HEK293 (cell line): Measurements from ENCODE around the gene RNF40.

Experiments used
- HOXC10 ChIP-seq: sonication (generic); formaldehyde crosslinking; IDR thresholded peaks from 2 replicates; pipeline ENCODE4 v1.8.1; 2023; ENCODE audit warnings: mild to moderate bottlenecking, missing genetic modification reagents
- INSM2 ChIP-seq: fragments of 450-650 bp; formaldehyde crosslinking; IDR thresholded peaks from 2 replicates; pipeline ENCODE4 v1.5.1; 2016; ENCODE audit warnings: missing biosample characterization, missing genetic modification characterization
- MZF1 ChIP-seq: fragments of 450-650 bp; formaldehyde crosslinking; IDR thresholded peaks from 2 replicates; pipeline ENCODE4 v1.5.1; 2017; ENCODE audit warnings: missing biosample characterization, missing genetic modification characterization, borderline replicate concordance
- PRDM2 ChIP-seq: fragments of 450-650 bp; formaldehyde crosslinking; IDR thresholded peaks from 2 replicates; pipeline ENCODE4 v1.5.1; 2016; ENCODE audit warnings: missing biosample characterization, missing genetic modification characterization, borderline replicate concordance
- REST ChIP-seq: fragments of 450-650 bp; formaldehyde crosslinking; IDR thresholded peaks from 2 replicates; pipeline ENCODE4 v1.5.1; 2016; ENCODE audit warnings: missing biosample characterization, missing genetic modification characterization
- TCF7L2 ChIP-seq: IDR thresholded peaks from 2 replicates; pipeline ENCODE4 v1.6.1; 2011; ENCODE audit warnings: low read depth, mild to moderate bottlenecking, inconsistent platforms, low read length, moderate library complexity, borderline replicate concordance
- ZBTB48 ChIP-seq: fragments of 450-650 bp; formaldehyde crosslinking; IDR thresholded peaks from 2 replicates; pipeline ENCODE4 v1.5.1; 2016; ENCODE audit warnings: missing biosample characterization, missing genetic modification characterization
- ZEB2 ChIP-seq: fragments of 450-650 bp; formaldehyde crosslinking; IDR thresholded peaks from 2 replicates; pipeline ENCODE4 v1.5.1; 2016; ENCODE audit warnings: missing biosample characterization, missing genetic modification characterization
- ZFP37 ChIP-seq: fragments of 450-650 bp; formaldehyde crosslinking; IDR thresholded peaks from 2 replicates; pipeline ENCODE4 v1.5.1; 2016; ENCODE audit warnings: missing biosample characterization, missing genetic modification characterization
- ZNF138 ChIP-seq: fragments of 450-650 bp; formaldehyde crosslinking; IDR thresholded peaks from 2 replicates; pipeline ENCODE4 v1.5.1; 2016; ENCODE audit warnings: missing biosample characterization, missing genetic modification characterization, borderline replicate concordance
- ZNF239 ChIP-seq: fragments of 450-650 bp; formaldehyde crosslinking; IDR thresholded peaks from 2 replicates; pipeline ENCODE4 v1.5.1; 2016; ENCODE audit warnings: missing biosample characterization, missing genetic modification characterization
- ZNF280C ChIP-seq: fragments of 450-650 bp; formaldehyde crosslinking; IDR thresholded peaks from 2 replicates; pipeline ENCODE4 v1.5.1; 2016; ENCODE audit warnings: missing biosample characterization, missing genetic modification characterization
- ZNF324 ChIP-seq: fragments of 450-650 bp; formaldehyde crosslinking; IDR thresholded peaks from 2 replicates; pipeline ENCODE4 v1.5.1; 2016; ENCODE audit warnings: missing biosample characterization, missing genetic modification characterization
- ZNF354C ChIP-seq: fragments of 450-650 bp; formaldehyde crosslinking; IDR thresholded peaks from 2 replicates; pipeline ENCODE4 v1.5.1; 2016; ENCODE audit warnings: missing biosample characterization, missing genetic modification characterization, low read depth, borderline replicate concordance
- ZNF362 ChIP-seq: fragments of 450-650 bp; formaldehyde crosslinking; IDR thresholded peaks from 2 replicates; pipeline ENCODE4 v1.5.1; 2016; ENCODE audit warnings: missing biosample characterization, missing genetic modification characterization
- ZNF416 ChIP-seq: fragments of 450-650 bp; formaldehyde crosslinking; IDR thresholded peaks from 2 replicates; pipeline ENCODE4 v1.5.1; 2016; ENCODE audit warnings: missing biosample characterization, missing genetic modification characterization
- ZNF513 ChIP-seq: fragments of 450-650 bp; IDR thresholded peaks from 2 replicates; pipeline ENCODE4 v1.5.1; 2018; ENCODE audit warnings: missing biosample characterization, missing genetic modification characterization
- ZNF549 ChIP-seq: fragments of 450-650 bp; IDR thresholded peaks from 2 replicates; pipeline ENCODE4 v1.5.1; 2018; ENCODE audit warnings: missing biosample characterization, missing genetic modification characterization, mild to moderate bottlenecking, inconsistent platforms, moderate library complexity
- ZNF658 ChIP-seq: fragments of 450-650 bp; formaldehyde crosslinking; IDR thresholded peaks from 2 replicates; pipeline ENCODE4; 2016; ENCODE audit warnings: missing biosample characterization, missing genetic modification characterization
- ZSCAN23 ChIP-seq: fragments of 450-650 bp; formaldehyde crosslinking; IDR thresholded peaks from 2 replicates; pipeline ENCODE4 v1.5.1; 2016; ENCODE audit warnings: missing biosample characterization, missing genetic modification characterization

Gene RNF40

GRCh38 chr16:30775392-30776188 lies 13.5 kb downstream of the RNF40 start (continued):
- TF ChIP-seq ZFP37 (tag by site-specific recombination) (peak; percentile 91), ZNF513 (tag by site-specific recombination) (no peak), ZBTB48 (tag by site-specific recombination) (no peak; the same call in 1 of the 2 replicates), ZEB2 (tag by site-specific recombination) (peak; percentile 95), ZSCAN23 (tag by site-specific recombination) (no peak), REST (tag by site-specific recombination) (peak; percentile 63; the same call in 1 of the 2 replicates), ZNF138 (tag by site-specific recombination) (no peak), INSM2 (tag by site-specific recombination) (peak; percentile 28; the same call in 1 of the 2 replicates), ZNF549 (tag by site-specific recombination) (no peak), TCF7L2 (no peak), ZNF280C (tag by site-specific recombination) (no peak), ZNF416 (tag by site-specific recombination) (no peak), HOXC10 (CRISPR knock-in tag) (peak; percentile 26; the same call in 1 of the 2 replicates), ZNF362 (tag by site-specific recombination) (no peak), ZNF658 (no peak), ZNF239 (tag by site-specific recombination) (peak; percentile 69; the same call in 1 of the 2 replicates), ZNF354C (tag by site-specific recombination) (no peak), ZNF324 (tag by site-specific recombination) (peak; percentile 70), PRDM2 (tag by site-specific recombination) (0 out of 2 replicates have a peak, but pooled peaks have one; percentile 44), MZF1 (tag by site-specific recombination) (no peak; the same call in 1 of the 2 replicates)
